NCI-H524 treated with DMSO at 0.1 percent for 48 hours (cell line): Measurements from ENCODE around the gene POU6F2.

Source experiments
- DNase-seq: peaks from one replicate; lab custom pipeline; 2025; lab: John Stamatoyannopoulos, UW

POU6F2 gene

GRCh38 chr7:39509912-39510311, 532.2 kb downstream of the POU6F2 start:
- DNase-seq, result no peak

GRCh38 chr7:39510864-39511354, 533.2 kb downstream of the POU6F2 start:
- DNase-seq, result no peak

- no peak for DNase-seq
Measured at GRCh38 chr7:39515534-39516228, 538.0 kb downstream of the POU6F2 start.

- DNase-seq, result no peak
Measured at GRCh38 chr7:39516498-39516897, 538.8 kb downstream of the POU6F2 start.

DNA sequence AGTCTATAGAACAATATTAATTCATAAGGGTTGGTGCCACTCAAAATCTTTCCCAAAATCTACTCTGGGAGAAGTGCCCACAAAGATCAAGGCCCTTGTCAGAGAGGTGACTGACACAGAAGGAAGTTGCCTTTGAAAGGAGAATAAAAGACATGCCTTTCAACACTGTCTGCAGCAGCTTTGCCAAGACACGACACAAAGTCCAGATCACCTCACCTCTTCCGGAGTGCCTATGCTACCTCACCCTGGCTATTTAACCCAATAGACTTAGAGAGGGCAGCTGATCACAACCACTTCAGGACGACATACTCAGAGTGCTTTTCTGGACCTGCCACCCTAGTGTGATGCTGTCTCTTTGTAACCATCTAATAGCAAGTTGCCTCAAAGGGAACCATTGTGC, 539.5 kb downstream of the POU6F2 start:
- no peak for DNase-seq
